GM19023 (cell line): ENCODE results near the gene PARL.

Experiments used
- ATAC-seq: cut with Tn5 transposase; IDR thresholded peaks from one replicate; pipeline ENCODE4 v1.9.1; 2021; ENCODE audit warnings: mild to moderate bottlenecking, moderate library complexity; ENCODE audit not compliant: unreplicated experiment

The PARL gene

GRCh38 chr3:183862610-183863009, 22.1 kb downstream of the PARL start:
- no peak for ATAC-seq

DNA sequence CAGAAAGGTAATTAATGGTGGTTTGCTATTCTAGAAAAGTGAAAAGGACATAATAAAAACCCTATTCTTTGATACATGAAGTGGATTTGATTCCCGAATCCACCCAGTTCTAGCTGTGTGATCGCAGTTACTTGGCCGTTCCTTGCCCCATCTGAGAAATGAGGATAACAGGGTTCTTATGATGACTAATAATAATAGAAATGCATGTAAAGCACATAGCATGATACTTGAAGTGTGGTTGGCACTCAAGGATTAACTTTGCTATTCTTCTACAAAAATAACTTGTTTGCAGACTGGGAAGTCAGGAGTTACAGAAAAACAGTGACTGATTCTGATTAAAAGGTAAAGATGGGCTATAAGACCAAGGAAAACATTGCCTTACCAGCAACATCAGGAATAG, 26.8 kb downstream of the PARL start:
- ATAC-seq: no peak

GRCh38 chr3:183854318-183855035, 30.2 kb downstream of the PARL start:
- no peak for ATAC-seq

GRCh38 chr3:183845608-183846288, 38.9 kb downstream of the PARL start:
- ATAC-seq: no peak

DNA sequence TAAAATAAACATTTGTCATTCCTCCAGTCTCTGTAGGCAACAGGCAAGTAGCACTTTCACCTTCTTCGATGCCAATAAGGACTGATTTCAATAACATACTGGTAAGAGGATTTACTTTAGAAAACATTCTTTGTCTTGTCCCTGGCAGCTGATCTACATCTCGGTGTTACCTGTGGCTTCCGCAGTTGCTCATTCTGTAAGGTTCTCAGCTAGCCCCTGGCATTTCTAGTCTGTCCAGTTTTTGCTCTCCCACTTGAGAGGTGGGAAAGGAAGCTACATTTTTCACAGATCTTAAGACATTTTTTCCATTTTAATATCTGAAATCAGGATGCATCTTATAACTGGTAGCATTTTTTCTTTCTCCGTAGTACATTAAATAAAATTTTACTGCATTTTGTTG, 39.6 kb downstream of the PARL start:
- ATAC-seq: no peak

DNA sequence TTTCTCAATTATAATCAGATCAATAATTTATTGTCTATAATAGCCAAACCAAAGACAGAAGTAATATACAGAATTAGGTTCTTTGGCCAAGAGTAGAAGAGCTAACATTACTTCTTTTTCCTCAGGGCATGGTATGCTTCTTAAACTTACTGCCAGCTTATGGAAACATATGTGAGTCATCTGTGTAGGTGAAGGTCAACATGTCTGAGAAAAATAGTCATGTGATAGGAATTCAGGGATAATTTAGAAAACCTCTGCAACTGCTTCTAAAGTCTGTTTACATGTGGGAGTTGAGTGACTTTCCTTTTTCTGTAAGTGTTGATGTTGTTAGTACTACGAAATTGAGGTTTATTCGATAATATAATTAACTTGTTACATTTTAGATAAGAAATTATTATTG, 40.1 kb downstream of the PARL start:
- ATAC-seq: no peak

DNA sequence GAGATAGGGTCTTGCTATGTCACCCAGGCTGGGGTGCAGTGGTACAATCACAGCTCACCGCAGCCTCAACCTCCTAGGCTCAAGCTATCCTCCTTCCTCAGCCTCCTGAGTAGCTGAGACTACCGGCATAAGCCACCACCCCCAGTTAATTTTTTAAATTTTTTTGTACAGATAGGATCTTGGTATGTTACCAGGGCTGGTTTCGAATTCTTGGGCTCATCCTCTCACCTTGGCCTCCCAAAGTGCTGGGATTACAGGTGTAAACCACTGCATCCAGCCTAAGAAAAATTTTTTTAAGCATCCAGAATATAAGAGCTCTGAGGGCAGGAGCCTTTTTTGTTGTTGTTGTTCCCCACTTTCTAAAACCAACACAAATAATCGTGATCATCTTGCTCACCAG, 44.9 kb downstream of the PARL start:
- ATAC-seq: no peak

DNA sequence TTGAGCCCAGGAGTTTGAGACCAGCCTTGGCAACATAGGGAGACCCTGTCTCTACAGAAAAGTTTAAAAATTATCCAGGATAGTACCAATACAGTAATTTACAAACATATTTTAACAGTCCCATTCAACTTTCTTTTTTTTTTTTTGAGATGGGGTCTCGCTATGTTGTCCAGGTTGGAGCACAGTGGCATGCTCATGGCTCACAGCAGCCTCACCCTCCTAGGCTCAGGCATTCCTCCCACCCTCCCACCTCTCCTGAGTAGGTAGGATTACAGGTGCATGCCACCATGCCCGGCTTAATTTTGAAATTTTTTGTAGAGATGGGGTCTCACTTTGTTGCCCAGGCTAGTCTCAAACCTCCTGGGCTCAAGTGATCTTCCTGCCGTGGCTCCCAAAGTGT, 46.8 kb downstream of the PARL start:
- ATAC-seq: no peak

DNA sequence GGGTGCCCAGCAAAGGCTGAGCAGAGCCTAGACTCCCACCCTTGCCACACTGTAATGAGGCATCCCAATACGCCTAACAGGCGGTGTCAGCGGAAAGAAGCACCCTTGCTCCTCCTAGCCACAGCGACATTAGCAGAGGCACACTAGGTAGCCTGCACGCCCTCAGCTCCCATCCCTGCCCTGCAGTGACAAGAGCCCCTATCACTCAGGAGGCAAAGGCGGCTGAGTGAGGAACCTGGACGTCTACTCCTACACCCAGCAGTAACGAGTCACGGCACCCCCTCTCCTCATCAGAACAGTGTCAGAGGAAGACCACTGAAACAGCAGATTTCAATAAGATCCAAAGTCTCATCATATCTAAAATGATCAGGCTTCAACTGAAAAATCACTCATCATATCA, 47.3 kb downstream of the PARL start:
- no peak for ATAC-seq

- ATAC-seq: no peak
Measured at GRCh38 chr3:183833516-183833915, 51.2 kb downstream of the PARL start.

DNA sequence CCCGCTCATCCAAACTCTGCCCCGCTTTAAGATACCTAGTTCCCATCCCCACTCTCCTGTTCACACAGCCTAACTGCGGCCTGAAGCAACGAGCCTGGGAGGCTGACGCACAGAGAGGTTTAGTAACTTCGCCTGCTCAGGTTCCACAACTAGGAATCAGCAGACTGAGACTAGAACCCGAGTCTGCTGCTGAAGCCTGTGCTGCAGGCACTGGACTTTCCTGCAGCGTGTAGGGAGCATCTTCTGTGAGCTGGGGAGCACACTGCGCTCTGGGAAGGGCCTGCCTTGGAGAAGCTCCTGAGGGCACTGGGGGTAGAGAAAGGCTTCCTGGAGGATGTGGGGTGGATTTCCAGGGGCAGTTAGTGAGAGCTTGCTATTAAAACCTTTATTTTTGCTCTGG, 54.5 kb downstream of the PARL start:
- no peak for ATAC-seq

DNA sequence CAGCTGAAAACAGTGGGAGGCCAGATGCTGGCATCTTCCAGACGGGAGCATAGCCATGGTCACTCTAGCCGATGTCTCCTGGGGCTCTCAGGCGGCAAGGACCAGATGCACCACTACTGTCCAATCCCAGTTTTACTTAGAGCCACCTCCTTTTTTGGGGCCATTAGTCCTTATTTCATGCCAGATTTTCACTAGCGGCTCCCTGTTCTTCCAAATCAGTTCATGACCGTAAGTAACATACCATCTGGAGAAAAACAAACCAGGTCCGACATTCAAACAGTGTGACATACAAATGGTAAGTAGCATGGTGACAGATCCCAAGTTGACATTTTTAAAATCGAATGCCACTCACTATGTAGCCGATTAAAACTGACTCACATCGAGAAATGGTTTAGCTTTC, 55.2 kb downstream of the PARL start:
- ATAC-seq: no peak

DNA sequence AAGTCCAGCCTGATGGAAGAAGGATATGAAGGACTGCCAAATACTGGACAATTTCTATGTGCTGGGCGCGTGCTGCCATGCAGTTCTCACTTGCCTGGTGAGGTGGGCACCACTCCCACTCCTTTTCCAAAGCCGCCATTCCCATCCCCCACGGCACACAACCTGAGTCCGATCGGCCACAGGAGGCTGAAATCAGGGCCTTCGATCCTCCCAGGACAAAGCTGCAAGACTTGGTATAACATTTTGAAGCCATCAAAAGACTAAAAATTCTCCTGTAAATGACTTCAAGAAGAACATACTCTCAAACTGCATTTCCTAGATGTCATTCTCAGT, 56.2 kb downstream of the PARL start:
- no peak for ATAC-seq

- no peak for ATAC-seq
Measured at GRCh38 chr3:183827809-183828537, 56.7 kb downstream of the PARL start.

DNA sequence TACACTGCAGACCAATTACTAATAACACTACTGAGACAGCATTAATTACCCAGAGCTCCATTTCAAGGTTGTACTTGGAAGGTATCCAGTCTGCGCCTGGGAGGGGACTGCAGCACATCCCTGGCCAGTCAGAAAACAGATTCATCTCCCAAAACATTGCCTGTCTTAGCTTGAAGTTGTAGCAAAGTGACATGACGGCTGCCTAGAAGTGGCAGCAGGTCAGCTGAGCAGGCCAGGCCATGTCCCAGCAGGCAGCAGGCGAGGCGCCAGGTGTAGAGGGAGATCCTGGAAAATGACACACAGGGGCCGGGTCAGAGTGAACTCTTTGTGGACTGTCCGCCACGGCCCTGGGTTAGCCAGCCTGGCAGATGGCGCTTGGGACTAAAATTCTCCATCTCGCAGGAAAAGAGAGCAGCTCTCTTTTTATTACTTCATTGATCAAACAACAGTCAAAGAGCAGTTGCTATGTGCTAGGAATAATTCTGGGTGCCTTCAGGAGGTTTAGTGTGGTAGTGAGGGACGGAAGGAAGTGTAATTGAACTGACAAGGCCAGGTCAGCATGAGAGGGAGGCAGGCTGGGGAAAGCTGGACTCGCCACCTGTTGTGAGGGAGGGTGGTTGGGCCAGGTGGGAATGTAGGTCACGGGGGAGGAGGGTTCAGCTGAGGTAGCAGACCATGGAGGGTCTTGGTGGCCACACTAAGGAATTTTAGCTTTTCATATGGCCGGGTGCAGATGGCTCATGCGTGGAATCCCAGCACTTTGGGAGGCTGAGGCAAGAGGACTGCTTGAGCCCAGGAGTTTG, 58.0 kb downstream of the PARL start:
- no peak for ATAC-seq

- ATAC-seq: peak; percentile 42
Measured at GRCh38 chr3:183825456-183826161, 59.1 kb downstream of the PARL start, which contains the start of gene MAP6D1. Gene MAP6D1, minus strand, starts transcription at chr3:183825577. Its CDS starts 30 bp downstream, at chr3:183825547.

GRCh38 chr3:183824761-183825455, 59.8 kb downstream of the PARL start:
- ATAC-seq: peak; percentile 26

- no peak for ATAC-seq
Measured at GRCh38 chr3:183823963-183824362, 60.7 kb downstream of the PARL start.

GRCh38 chr3:183822631-183823030, 62.0 kb downstream of the PARL start:
- ATAC-seq: no peak

DNA sequence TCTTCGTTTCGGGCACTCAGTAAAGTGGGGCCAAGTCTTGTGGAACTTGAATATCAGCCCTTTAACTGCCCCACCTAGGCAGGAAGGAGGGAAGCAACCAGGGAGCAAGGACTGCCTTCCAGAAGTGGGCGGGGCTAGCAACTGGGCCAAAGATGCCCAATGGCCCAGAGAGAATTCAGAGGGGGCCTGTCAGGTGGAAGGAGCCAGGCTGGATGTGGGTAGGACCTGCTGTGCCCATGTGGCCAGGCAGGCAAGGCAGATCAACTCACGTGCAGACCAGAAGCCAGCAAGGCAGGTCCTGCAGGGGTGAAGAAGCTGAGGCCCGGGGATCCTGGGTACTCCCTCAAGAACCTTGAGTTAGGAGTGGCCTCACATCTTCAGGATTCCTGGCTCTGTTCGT, 64.8 kb downstream of the PARL start:
- ATAC-seq: no peak
